HEK293 (cell line): Measurements from ENCODE around the gene TNNT2.
A peak's percentile ranks its signal among the peaks of the same experiment; 100 is the strongest.

Experiments
- CTCF ChIA-PET: fragments of 350-600 bp; formaldehyde crosslinking; extraction: SDS; loops from one replicate; lab custom pipeline; 2021; ENCODE audit warnings: antibody characterized with exemption; lab: Yijun Ruan, JAX
- POLR2A ChIA-PET: fragments of 300-600 bp; formaldehyde crosslinking; extraction: SDS; loops from one replicate; lab custom pipeline; 2020; ENCODE audit warnings: antibody characterized with exemption, inconsistent platforms; lab: Yijun Ruan, JAX
- H3K27ac ChIP-seq: fragments of 200-500 bp; sonication (Bioruptor generic); 2 replicates; pipeline ENCODE4 v1.5.1; 2014; ENCODE audit warnings: low read depth, low read length, control low read depth, inconsistent platforms; ENCODE audit errors: extremely low read depth
- H3K36me3 ChIP-seq, 2 experiments: fragments of 200-500 bp in 1 of 2; sonication (Bioruptor generic) in 1 of 2; 1 replicate in 1 of 2; 2 replicates in 1 of 2; pipeline ENCODE4 v1.5.1; 2014 to 2017; ENCODE audit warnings: inconsistent platforms in 2 of 2, low read length in 2 of 2; ENCODE audit not compliant: control insufficient read depth in 2 of 2, insufficient read depth in 1 of 2
- H3K4me1 ChIP-seq: fragments of 200-500 bp; sonication (Bioruptor generic); 2 replicates; pipeline ENCODE4 v1.5.1; 2014; ENCODE audit warnings: mild to moderate bottlenecking, low read length, inconsistent platforms; ENCODE audit not compliant: control insufficient read depth, insufficient read depth
- H3K4me3 ChIP-seq: 2 replicates; pipeline ENCODE4 v1.5.1; 2011; ENCODE audit warnings: low read depth, mild to moderate bottlenecking, control low read depth, low read length, moderate library complexity
- H3K9me3 ChIP-seq: fragments of 200-500 bp; sonication (Bioruptor generic); 2 replicates; pipeline ENCODE4 v1.5.1; 2014; ENCODE audit warnings: low read depth, low read length, inconsistent platforms; ENCODE audit not compliant: control insufficient read depth, insufficient read depth
- INSM2 ChIP-seq: fragments of 450-650 bp; formaldehyde crosslinking; IDR thresholded peaks from 2 replicates; pipeline ENCODE4 v1.5.1; 2016; ENCODE audit warnings: missing biosample characterization, missing genetic modification characterization
- KLF1 ChIP-seq: fragments of 450-650 bp; formaldehyde crosslinking; IDR thresholded peaks from 2 replicates; pipeline ENCODE4 v1.5.1; 2016; ENCODE audit warnings: missing biosample characterization, missing genetic modification characterization
- SCRT1 ChIP-seq: fragments of 450-650 bp; formaldehyde crosslinking; IDR thresholded peaks from 2 replicates; pipeline ENCODE4 v1.5.1; 2016; ENCODE audit warnings: missing biosample characterization, missing genetic modification characterization, borderline replicate concordance
- SETDB1 ChIP-seq: IDR thresholded peaks from one replicate; pipeline ENCODE4 v1.6.1; 2017; ENCODE audit warnings: mild to moderate bottlenecking, low read length, moderate library complexity, mixed read lengths; ENCODE audit not compliant: insufficient read length
- TRIM28 ChIP-seq: IDR thresholded peaks from 2 replicates; pipeline ENCODE4 v1.6.1; 2011; ENCODE audit warnings: low read length, control low read depth, borderline replicate concordance
- YY2 ChIP-seq: fragments of 450-650 bp; formaldehyde crosslinking; IDR thresholded peaks from 2 replicates; pipeline ENCODE4 v1.5.1; 2016; ENCODE audit warnings: missing biosample characterization, missing genetic modification characterization
- ZEB2 ChIP-seq: fragments of 450-650 bp; formaldehyde crosslinking; IDR thresholded peaks from 2 replicates; pipeline ENCODE4 v1.5.1; 2016; ENCODE audit warnings: missing biosample characterization, missing genetic modification characterization
- ZFHX2 ChIP-seq: fragments of 450-650 bp; formaldehyde crosslinking; conservative IDR thresholded peaks from 2 replicates; pipeline ENCODE4 v1.5.1; 2016; ENCODE audit warnings: missing biosample characterization, missing genetic modification characterization
- ZFP69B ChIP-seq: fragments of 450-650 bp; formaldehyde crosslinking; IDR thresholded peaks from 2 replicates; pipeline ENCODE4 v1.5.1; 2016; ENCODE audit warnings: missing biosample characterization, missing genetic modification characterization
- ZNF133 ChIP-seq: fragments of 450-650 bp; formaldehyde crosslinking; IDR thresholded peaks from 2 replicates; pipeline ENCODE4 v1.5.1; 2016; ENCODE audit warnings: missing biosample characterization, missing genetic modification characterization
- ZNF184 ChIP-seq: fragments of 450-650 bp; IDR thresholded peaks from 2 replicates; pipeline ENCODE4 v1.5.1; 2018; ENCODE audit warnings: missing biosample characterization, mild to moderate bottlenecking, missing genetic modification characterization
- ZNF280C ChIP-seq: fragments of 450-650 bp; formaldehyde crosslinking; IDR thresholded peaks from 2 replicates; pipeline ENCODE4 v1.5.1; 2016; ENCODE audit warnings: missing biosample characterization, missing genetic modification characterization
- ZNF335 ChIP-seq: fragments of 450-650 bp; formaldehyde crosslinking; conservative IDR thresholded peaks from 2 replicates; pipeline ENCODE4 v1.5.1; 2016; ENCODE audit warnings: missing biosample characterization, missing genetic modification characterization
- ZNF362 ChIP-seq: fragments of 450-650 bp; formaldehyde crosslinking; IDR thresholded peaks from 2 replicates; pipeline ENCODE4 v1.5.1; 2016; ENCODE audit warnings: missing biosample characterization, missing genetic modification characterization
- ZNF37A ChIP-seq: fragments of 450-650 bp; IDR thresholded peaks from 2 replicates; pipeline ENCODE4 v1.5.1; 2018; ENCODE audit warnings: missing biosample characterization, missing genetic modification characterization
- ZNF521 ChIP-seq: fragments of 450-650 bp; formaldehyde crosslinking; IDR thresholded peaks from 2 replicates; pipeline ENCODE4 v1.5.1; 2017; ENCODE audit warnings: missing biosample characterization, mild to moderate bottlenecking, missing genetic modification characterization
- ZNF558 ChIP-seq: fragments of 450-650 bp; formaldehyde crosslinking; IDR thresholded peaks from 2 replicates; pipeline ENCODE4 v1.5.1; 2016; ENCODE audit warnings: missing biosample characterization, missing genetic modification characterization
- ZNF624 ChIP-seq: fragments of 450-650 bp; formaldehyde crosslinking; IDR thresholded peaks from 2 replicates; pipeline ENCODE4 v1.5.1; 2017; ENCODE audit warnings: missing biosample characterization, missing genetic modification characterization
- ZNF629 ChIP-seq: fragments of 450-650 bp; formaldehyde crosslinking; IDR thresholded peaks from 2 replicates; pipeline ENCODE4 v1.5.1; 2017; ENCODE audit warnings: missing biosample characterization, missing genetic modification characterization
- ZNF658 ChIP-seq: fragments of 450-650 bp; formaldehyde crosslinking; IDR thresholded peaks from 2 replicates; pipeline ENCODE4; 2016; ENCODE audit warnings: missing biosample characterization, missing genetic modification characterization
- ZNF670 ChIP-seq: fragments of 450-650 bp; formaldehyde crosslinking; IDR thresholded peaks from 2 replicates; pipeline ENCODE4 v1.5.1; 2016; ENCODE audit warnings: missing biosample characterization, missing genetic modification characterization, low read depth
- ZNF747 ChIP-seq: fragments of 450-650 bp; formaldehyde crosslinking; IDR thresholded peaks from 2 replicates; pipeline ENCODE4 v1.5.1; 2016; ENCODE audit warnings: missing biosample characterization, missing genetic modification characterization
- ZNF777 ChIP-seq: fragments of 450-650 bp; formaldehyde crosslinking; IDR thresholded peaks from 2 replicates; pipeline ENCODE4 v1.5.1; 2017; ENCODE audit warnings: missing biosample characterization, missing genetic modification characterization, borderline replicate concordance
- ZSCAN16 ChIP-seq: fragments of 450-650 bp; formaldehyde crosslinking; IDR thresholded peaks from 2 replicates; pipeline ENCODE4 v1.5.1; 2016; ENCODE audit warnings: missing biosample characterization, missing genetic modification characterization
- ZSCAN23 ChIP-seq: fragments of 450-650 bp; formaldehyde crosslinking; IDR thresholded peaks from 2 replicates; pipeline ENCODE4 v1.5.1; 2016; ENCODE audit warnings: missing biosample characterization, missing genetic modification characterization
- TF ChIP-seq, protein P1 (sequence below): IDR thresholded peaks from 2 replicates; pipeline ENCODE4 v1.6.1; 2011; ENCODE audit warnings: mild to moderate bottlenecking, low read depth, low read length, borderline replicate concordance

TNNT2 gene

GRCh38 chr1:201344206-201345080 is 33.0 kb downstream of the TNNT2 start:
- Histone ChIP-seq H3K4me1 (no peaks in the 10 kb centered on the region), H3K4me3 (no peak overlapping the region), H3K27ac (no peak overlapping the region), H3K36me3 (no peaks in the 10 kb centered on the region), H3K9me3 (no peaks in the 10 kb centered on the region)
- TF ChIP-seq ZNF37A (no peak), ZNF184 (no peak), ZEB2 (tag by site-specific recombination) (no peak), ZNF658 (tag by site-specific recombination) (no peak), INSM2 (tag by site-specific recombination) (no peak), ZFHX2 (tag by site-specific recombination) (peak; percentile 46), TRIM28 (no peak), KLF1 (tag by site-specific recombination) (peak; percentile 57; the same call in 1 of the 2 replicates)
- ChIA-PET CTCF (interaction anchor here (0.8 to 4.8 kb wide), 5 partner anchors 18 to 90 kb away, joined by 4 to 44 read pairs (median 5); no protein-coding TSS in a partner anchor), POLR2A (no interaction called here)

GRCh38 chr1:201341377-201341776 is 36.1 kb downstream of the TNNT2 start:
- Histone ChIP-seq H3K27ac (no peak overlapping the region), H3K9me3 (no peaks in the 10 kb centered on the region), H3K36me3 (no peaks in the 10 kb centered on the region), H3K4me3 (no peak overlapping the region), H3K4me1 (no peaks in the 10 kb centered on the region)
- TF ChIP-seq SETDB1: peak; percentile 72
- peak; percentile 95 for TF ChIP-seq ZNF133
- no peak for TF ChIP-seq ZNF670 (tag by site-specific recombination)
- ChIA-PET CTCF (no interaction called here), POLR2A (no interaction called here)

DNA sequence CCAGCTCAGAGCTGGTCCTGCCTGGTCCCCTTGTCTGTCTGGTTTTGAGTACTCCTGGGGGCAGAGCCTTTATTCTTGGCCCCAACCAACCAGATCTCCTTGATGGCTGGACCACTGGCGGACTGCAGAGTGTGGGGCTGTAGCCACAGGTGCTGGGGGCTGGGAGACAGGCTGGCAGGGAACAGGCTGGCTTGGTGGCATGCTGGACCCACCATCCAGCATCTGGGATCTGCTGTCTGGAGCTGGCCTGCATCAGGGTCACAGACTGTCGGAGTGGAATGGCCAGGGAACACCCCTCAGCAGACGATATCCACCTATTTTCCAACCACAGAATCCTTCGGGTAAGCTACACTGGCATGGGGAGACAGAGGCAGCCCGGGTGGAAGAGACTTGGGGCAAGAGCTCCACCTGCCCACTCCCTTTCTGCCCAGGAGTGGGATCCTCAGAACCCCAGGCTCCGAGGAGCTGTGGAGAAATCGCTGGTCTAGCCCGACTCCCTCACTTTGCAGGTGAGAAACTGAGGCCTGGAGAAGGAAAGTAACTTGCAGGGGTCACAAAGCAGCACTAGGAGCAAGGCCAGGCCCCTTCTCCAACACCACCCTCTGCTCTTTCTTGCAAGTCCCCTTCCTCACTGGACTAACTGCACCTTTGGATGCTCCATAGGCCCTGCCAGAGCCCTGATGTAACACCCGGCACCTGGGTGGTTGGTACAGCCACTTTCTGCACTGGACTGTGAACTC is 40.6 kb downstream of the TNNT2 start:
- H3K4me3 ChIP-seq: no peak overlapping the region
- H3K27ac ChIP-seq: no peak overlapping the region
- H3K9me3 ChIP-seq: no peaks in the 10 kb centered on the region
- POLR2A ChIA-PET: no interaction called here
- H3K4me1 ChIP-seq: no peaks in the 10 kb centered on the region
- no peaks in the 10 kb centered on the region for H3K36me3 ChIP-seq
- CTCF ChIA-PET: interaction anchor here (4.0 kb wide), 1 partner anchor 10 kb away, joined by 18 read pairs; no protein-coding TSS in a partner anchor
- TF ChIP-seq, protein P1, sequence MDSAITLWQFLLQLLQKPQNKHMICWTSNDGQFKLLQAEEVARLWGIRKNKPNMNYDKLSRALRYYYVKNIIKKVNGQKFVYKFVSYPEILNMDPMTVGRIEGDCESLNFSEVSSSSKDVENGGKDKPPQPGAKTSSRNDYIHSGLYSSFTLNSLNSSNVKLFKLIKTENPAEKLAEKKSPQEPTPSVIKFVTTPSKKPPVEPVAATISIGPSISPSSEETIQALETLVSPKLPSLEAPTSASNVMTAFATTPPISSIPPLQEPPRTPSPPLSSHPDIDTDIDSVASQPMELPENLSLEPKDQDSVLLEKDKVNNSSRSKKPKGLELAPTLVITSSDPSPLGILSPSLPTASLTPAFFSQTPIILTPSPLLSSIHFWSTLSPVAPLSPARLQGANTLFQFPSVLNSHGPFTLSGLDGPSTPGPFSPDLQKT: no peak
- no peak for TF ChIP-seq ZNF747 (tag by site-specific recombination)
- TF ChIP-seq ZSCAN16 (tag by site-specific recombination): no peak
- TF ChIP-seq ZNF280C (tag by site-specific recombination): no peak
- TF ChIP-seq SCRT1: no peak
- TF ChIP-seq YY2 (tag by site-specific recombination): no peak
- TF ChIP-seq ZNF624: no peak
- no peak for TF ChIP-seq ZNF777 (tag by site-specific recombination)
- no peak for TF ChIP-seq ZNF362 (tag by site-specific recombination)
- no peak for TF ChIP-seq ZNF335
- TF ChIP-seq ZNF629 (tag by site-specific recombination): no peak
- TF ChIP-seq ZSCAN23 (tag by site-specific recombination): no peak
- TF ChIP-seq ZFP69B (tag by site-specific recombination): no peak
- no peak for TF ChIP-seq ZNF558
- no peak for TF ChIP-seq ZNF521
